Panc1 (cell line): ENCODE data around the gene RALGPS1.

Experiments
- CTCF ChIP-seq: fragments of 450-650 bp; IDR thresholded peaks from 2 replicates; pipeline ENCODE4 v1.5.1; 2017; ENCODE audit warnings: mild to moderate bottlenecking
- POLR2AphosphoS5 ChIP-seq: IDR thresholded peaks from 2 replicates; pipeline ENCODE4 v1.6.1; 2012; ENCODE audit warnings: mild to moderate bottlenecking, low read depth, low read length, moderate library complexity
- REST ChIP-seq, 2 experiments: IDR thresholded peaks; 2 replicates each; pipeline ENCODE4 v1.6.1; 2011 to 2012; ENCODE audit warnings: low read depth in 2 of 2, control low read depth in 1 of 2, low read length in 1 of 2, mild to moderate bottlenecking in 1 of 2, moderate library complexity in 1 of 2; ENCODE audit not compliant: insufficient read depth in 1 of 2
- SIN3A ChIP-seq: IDR thresholded peaks from 2 replicates; pipeline ENCODE4 v1.6.1; 2012; ENCODE audit warnings: low read depth, mild to moderate bottlenecking, low read length, moderate library complexity, borderline replicate concordance; ENCODE audit not compliant: insufficient read depth
- TCF7L2 ChIP-seq: IDR thresholded peaks from 2 replicates; pipeline ENCODE4 v1.6.1; 2011; ENCODE audit warnings: mild to moderate bottlenecking, low read depth, low read length, inconsistent platforms

- TF ChIP-seq CTCF, result no peak
- TF ChIP-seq REST (IDR thresholded peaks at IDR 0.05; ENCODE audit: insufficient read depth in 1 of 2, low read depth in 2 of 2, low read length in 1 of 2), result no peak
- TF ChIP-seq POLR2AphosphoS5, result no peak
- no peak for TF ChIP-seq TCF7L2
- TF ChIP-seq SIN3A, result no peak
Measured at GRCh38 chr9:127047971-127048370, 133.4 kb downstream of the RALGPS1 start.
